ENCODE results near the gene ATP9A.

Gene ATP9A

DNA sequence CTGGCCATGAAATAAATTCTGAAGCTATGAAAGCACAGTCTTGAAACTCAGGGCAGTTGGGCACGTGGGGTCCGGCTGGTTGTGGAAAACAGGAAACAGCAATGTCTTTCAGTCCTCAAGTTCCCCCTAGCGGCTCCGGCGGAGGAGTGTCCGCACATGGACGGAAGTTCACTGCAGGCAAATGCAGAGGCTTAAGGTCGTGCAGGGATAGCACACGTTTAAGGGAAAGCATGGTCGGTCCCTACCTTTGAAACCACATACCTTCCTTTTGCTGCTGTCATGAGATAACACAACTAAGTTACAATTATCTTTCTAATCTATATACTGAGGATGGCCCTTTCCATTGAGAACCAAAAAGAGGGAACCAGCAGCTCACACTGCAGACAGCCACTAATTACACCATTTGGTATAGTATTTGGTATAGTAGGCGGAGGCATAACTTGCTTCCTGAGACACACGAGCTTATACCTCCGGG lies 173.1 kb downstream of the ATP9A start:
- Histone ChIP-seq H3K9me3 (ENCODE audit: control insufficient read depth, low read length) (no peaks in the 10 kb centered on the region), H3K9ac (no peak overlapping the region), H3K4me3 (ENCODE audit: low read depth, low read length) (no peak overlapping the region), H3K27me3 (ENCODE audit: control insufficient read depth, insufficient read depth, low read length) (no peaks in the 10 kb centered on the region), H3K4me1 (peaks cover 12% of the 10 kb centered on the region), H2AFZ (no peak overlapping the region), H3K4me2 (ENCODE audit: low read length) (no peak overlapping the region), H3K36me3 (ENCODE audit: control insufficient read depth, insufficient read depth, low read length) (no peaks in the 10 kb centered on the region), H3K27ac (no peak overlapping the region), H3K79me2 (no peaks in the 10 kb centered on the region)
- TF ChIP-seq CTCF (IDR thresholded peaks at IDR 0.05), result peak; percentile 91

GRCh38 chr20:51594236-51595057 lies 173.7 kb downstream of the ATP9A start:
- H3K4me3 ChIP-seq (ENCODE audit: low read depth, low read length), result no peak overlapping the region
- H3K79me2 ChIP-seq, result no peaks in the 10 kb centered on the region
- no peaks in the 10 kb centered on the region for H3K27me3 ChIP-seq (ENCODE audit: control insufficient read depth, insufficient read depth, low read length)
- no peak overlapping the region for H2AFZ ChIP-seq
- H3K4me1 ChIP-seq, result peaks cover 12% of the 10 kb centered on the region
- no peak overlapping the region for H3K27ac ChIP-seq
- no peak for TF ChIP-seq CTCF (IDR thresholded peaks at IDR 0.05)
- no peaks in the 10 kb centered on the region for H3K9me3 ChIP-seq (ENCODE audit: control insufficient read depth, low read length)
- no peaks in the 10 kb centered on the region for H3K36me3 ChIP-seq (ENCODE audit: control insufficient read depth, insufficient read depth, low read length)
- no peak overlapping the region for H3K9ac ChIP-seq
- H3K4me2 ChIP-seq (ENCODE audit: low read length), result no peak overlapping the region

DNA sequence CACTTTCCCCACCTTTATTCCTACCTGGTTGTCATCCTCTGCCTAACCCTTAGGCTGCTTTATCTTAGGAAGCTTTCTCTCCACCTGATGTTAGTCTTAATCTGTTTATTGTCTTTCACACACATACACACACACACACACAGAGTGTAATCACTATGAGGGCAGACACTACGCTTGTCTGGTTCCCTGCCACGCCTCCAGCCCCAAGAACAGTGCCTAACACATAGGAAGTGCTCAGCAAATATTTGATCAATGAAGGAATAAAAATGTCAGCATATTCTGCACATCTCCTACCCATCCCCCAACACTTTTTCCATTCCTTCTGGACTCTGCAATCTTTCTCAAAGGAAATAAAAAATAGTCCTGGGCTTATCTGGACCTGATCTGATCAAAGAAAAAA lies 174.6 kb downstream of the ATP9A start:
- no peak overlapping the region for H3K9ac ChIP-seq
- peaks cover 12% of the 10 kb centered on the region for H3K4me1 ChIP-seq
- H2AFZ ChIP-seq, result no peak overlapping the region
- no peak overlapping the region for H3K4me2 ChIP-seq (ENCODE audit: low read length)
- no peaks in the 10 kb centered on the region for H3K27me3 ChIP-seq (ENCODE audit: control insufficient read depth, insufficient read depth, low read length)
- no peak overlapping the region for H3K4me3 ChIP-seq (ENCODE audit: low read depth, low read length)
- no peak overlapping the region for H3K27ac ChIP-seq
- no peak for TF ChIP-seq CTCF (IDR thresholded peaks at IDR 0.05)
- H3K36me3 ChIP-seq (ENCODE audit: control insufficient read depth, insufficient read depth, low read length), result no peaks in the 10 kb centered on the region
- H3K79me2 ChIP-seq, result no peaks in the 10 kb centered on the region
- no peaks in the 10 kb centered on the region for H3K9me3 ChIP-seq (ENCODE audit: control insufficient read depth, low read length)

- TF ChIP-seq CTCF (IDR thresholded peaks at IDR 0.05), result no peak
These were observed 175.6 kb downstream of the ATP9A start for GRCh38 chr20:51592564-51592963.

DNA sequence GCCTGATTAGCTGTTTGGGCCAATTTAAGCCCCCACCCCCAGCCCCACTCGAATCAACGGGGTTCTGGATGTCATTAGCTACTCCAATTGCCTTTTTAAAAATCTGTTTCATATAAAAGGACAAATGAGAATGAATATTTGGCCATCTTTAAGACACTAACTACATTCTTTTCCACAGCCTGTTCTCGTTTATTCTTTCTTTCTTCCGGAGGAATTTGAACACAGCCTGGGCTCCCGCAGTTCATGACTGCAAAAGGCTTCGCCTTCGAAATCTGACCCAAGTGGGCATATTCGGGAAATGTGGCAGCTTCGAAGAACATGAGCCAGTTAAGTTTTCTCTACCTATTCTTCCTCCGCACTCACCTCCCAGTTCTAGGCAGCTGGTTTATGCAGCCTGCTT lies 176.3 kb downstream of the ATP9A start:
- no peak overlapping the region for H3K9ac ChIP-seq
- no peaks in the 10 kb centered on the region for H3K27me3 ChIP-seq (ENCODE audit: control insufficient read depth, insufficient read depth, low read length)
- H3K27ac ChIP-seq, result no peak overlapping the region
- H3K4me3 ChIP-seq (ENCODE audit: low read depth, low read length), result no peak overlapping the region
- no peak for TF ChIP-seq CTCF (IDR thresholded peaks at IDR 0.05)
- no peaks in the 10 kb centered on the region for H3K9me3 ChIP-seq (ENCODE audit: control insufficient read depth, low read length)
- no peaks in the 10 kb centered on the region for H3K79me2 ChIP-seq
- no peak overlapping the region for H2AFZ ChIP-seq
- H3K4me1 ChIP-seq, result peaks cover 12% of the 10 kb centered on the region
- no peaks in the 10 kb centered on the region for H3K36me3 ChIP-seq (ENCODE audit: control insufficient read depth, insufficient read depth, low read length)
- H3K4me2 ChIP-seq (ENCODE audit: low read length), result no peak overlapping the region

More at GRCh38 chr20:51592564-51592963, 175.6 kb downstream of the ATP9A start:
- Histone ChIP-seq H3K79me2 (no peaks in the 10 kb centered on the region), H2AFZ (no peak overlapping the region), H3K4me2 (ENCODE audit: low read length) (no peak overlapping the region), H3K9ac (no peak overlapping the region), H3K36me3 (ENCODE audit: control insufficient read depth, insufficient read depth, low read length) (no peaks in the 10 kb centered on the region), H3K27me3 (ENCODE audit: control insufficient read depth, insufficient read depth, low read length) (no peaks in the 10 kb centered on the region), H3K27ac (no peak overlapping the region), H3K4me1 (peaks cover 12% of the 10 kb centered on the region), H3K9me3 (ENCODE audit: control insufficient read depth, low read length) (no peaks in the 10 kb centered on the region), H3K4me3 (ENCODE audit: low read depth, low read length) (no peak overlapping the region)

Measured in parathyroid adenoma (tissue), 2 donors.